ENCODE results near the gene GALNT14. TPM values are rescaled to one million over a fixed set of nuclear protein-coding genes. Genes with fewer than 3 reads are reported as not detected.

GALNT14 gene
- total and polyA plus RNA-seq, 2 of the 13 experiments (the other 11 are each of a cell fraction or from before 2014, with no cell fraction given) = not detected

GRCh38 chr2:31109633-31110192, 28.5 kb downstream of the GALNT14 start:
- Histone ChIP-seq H3K4me2 (ENCODE audit: low read depth, low read length) (no peak overlapping the region), H3K4me1 (ENCODE audit: insufficient read depth, low read length) (no peaks in the 10 kb centered on the region), H3K9ac (ENCODE audit: insufficient read depth, low read depth, low read length) (no peak overlapping the region), H2AFZ (ENCODE audit: low read length) (no peak overlapping the region), H4K20me1 (ENCODE audit: insufficient read depth, low read length) (no peaks in the 10 kb centered on the region), H3K36me3 (replicated peaks in 1 of 2; ENCODE audit: control insufficient read depth in 1 of 2, insufficient read depth in 2 of 2, low read length in 2 of 2) (no peaks in the 10 kb centered on the region), H3K79me2 (ENCODE audit: insufficient read depth, low read length) (no peaks in the 10 kb centered on the region), H3K27me3 (ENCODE audit: control insufficient read depth in 1 of 2, insufficient read depth in 2 of 2, low read length in 2 of 2) (no peaks in the 10 kb centered on the region; a peak in 1 of 5 replicates), H3K9me3 (ENCODE audit: low read length) (no peaks in the 10 kb centered on the region), H3K4me3 (replicated peaks in 1 of 3; ENCODE audit: insufficient read depth in 1 of 3, low read depth in 2 of 3, low read length in 3 of 3) (no peak overlapping the region), H3K27ac (ENCODE audit: extremely low read length, insufficient read depth, low read length) (no peak overlapping the region)
- ATAC-seq (no peak), DNase-seq (ENCODE audit: low spot score) (no peak), FAIRE-seq (no peak)
- WGBS (ENCODE audit: low lambda C conversion rate) = 46% methylated on average over 8 of the region's 8 CpGs
- TF ChIP-seq ZNF646 (CRISPR knock-in tag; IDR thresholded peaks at IDR 0.05) (no peak), AHR (CRISPR knock-in tag; IDR thresholded peaks at IDR 0.05) (no peak), MBD4 (IDR thresholded peaks at IDR 0.05; ENCODE audit: borderline replicate concordance, low read length) (no peak), ZNF431 (CRISPR knock-in tag; IDR thresholded peaks at IDR 0.05; ENCODE audit: borderline replicate concordance, low read depth) (no peak), NFE2L1 (CRISPR knock-in tag; IDR thresholded peaks at IDR 0.05; ENCODE audit: borderline replicate concordance) (no peak)
- intact Hi-C loops (cut with micrococcal nuclease; ENCODE audit: unreplicated experiment) (no loop called here), in situ Hi-C loops (cut with HindIII; ENCODE audit: extremely low pct_ligation_motif_present, low pct_unique_long_range_greater_than_20kb) (no loop called here)
- CTCF ChIA-PET (ENCODE audit: low intra/inter-chr PET ratio, low total read pairs) = no interaction called here
- BruUV-seq (replicated peaks) = no TSS peak
- POLR2A ChIA-PET = no interaction called here
